Measurements from ENCODE around the gene PTPRD.

The PTPRD gene

DNA sequence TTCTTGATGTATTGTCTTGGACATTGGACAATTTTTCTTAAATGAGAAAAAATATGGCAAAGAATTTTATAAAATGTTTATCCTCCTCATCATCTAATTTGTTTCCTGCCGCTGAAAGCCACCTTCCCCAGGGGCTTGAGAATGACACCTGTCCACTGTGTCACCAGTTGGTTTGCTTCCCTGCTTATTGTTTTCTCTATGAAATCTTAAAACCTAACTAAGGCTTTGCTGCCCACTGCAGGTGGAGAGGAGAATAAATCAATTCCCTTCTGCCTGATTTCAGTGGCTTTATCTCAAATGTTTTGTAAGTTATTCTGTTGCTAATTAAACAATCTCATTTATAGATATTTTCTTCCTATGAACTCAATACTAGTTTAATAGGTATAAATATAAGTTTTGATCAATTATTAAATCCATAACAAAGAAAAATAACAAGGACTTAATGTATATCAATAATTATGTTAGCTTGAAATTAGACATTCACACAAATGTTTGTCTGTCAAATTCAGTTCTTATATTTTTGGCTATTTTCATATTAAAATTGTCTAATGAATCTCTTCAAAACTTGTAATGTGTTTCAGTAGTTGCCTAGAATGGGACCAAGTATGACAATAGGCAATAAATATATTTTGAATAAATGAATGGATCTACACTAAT is 822.5 kb downstream of the PTPRD start:
- Histone ChIP-seq H3K27me3 (ENCODE audit: insufficient read depth, low read length) (no peaks in the 10 kb centered on the region), H2AFZ (ENCODE audit: low read length, unreplicated experiment) (no peak overlapping the region), H3K79me2 (ENCODE audit: control insufficient read depth, insufficient read depth, low read length, unreplicated experiment) (no peaks in the 10 kb centered on the region), H3K36me3 (ENCODE audit: insufficient read depth, low read length) (no peaks in the 10 kb centered on the region), H3K4me3 (ENCODE audit: low read depth, low read length) (no peak overlapping the region), H3K27ac (ENCODE audit: low read depth, low read length) (no peak overlapping the region), H3K4me1 (ENCODE audit: control insufficient read depth, insufficient read depth, low read length, unreplicated experiment) (no peaks in the 10 kb centered on the region)

DNA sequence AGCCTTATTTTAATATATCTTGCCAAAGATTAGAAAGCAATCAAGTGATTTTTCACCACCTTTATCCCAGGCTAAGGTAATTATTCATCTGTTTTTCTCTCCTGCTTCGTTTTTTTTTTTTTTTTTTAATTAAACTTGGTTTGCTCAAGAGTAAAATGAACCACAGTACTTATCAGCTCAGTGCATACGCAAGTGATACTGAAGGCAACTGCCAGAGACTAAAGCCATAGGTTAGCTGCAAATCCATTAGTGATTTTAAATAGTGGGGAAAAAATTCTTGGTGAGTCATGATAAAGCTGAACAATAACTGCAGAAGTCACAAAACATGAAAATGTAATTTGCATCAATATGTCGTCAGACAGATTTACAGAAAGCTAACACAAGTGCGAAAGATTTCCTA is 829.1 kb downstream of the PTPRD start:
- no peak overlapping the region for H3K4me3 ChIP-seq (ENCODE audit: low read depth, low read length)
- H3K36me3 ChIP-seq (ENCODE audit: insufficient read depth, low read length) = no peaks in the 10 kb centered on the region
- H2AFZ ChIP-seq (ENCODE audit: low read length, unreplicated experiment) = no peak overlapping the region
- H3K27me3 ChIP-seq (ENCODE audit: insufficient read depth, low read length) = no peaks in the 10 kb centered on the region
- no peak overlapping the region for H3K27ac ChIP-seq (ENCODE audit: low read depth, low read length)
- H3K79me2 ChIP-seq (ENCODE audit: control insufficient read depth, insufficient read depth, low read length, unreplicated experiment) = no peaks in the 10 kb centered on the region
- no peaks in the 10 kb centered on the region for H3K4me1 ChIP-seq (ENCODE audit: control insufficient read depth, insufficient read depth, low read length, unreplicated experiment)

DNA sequence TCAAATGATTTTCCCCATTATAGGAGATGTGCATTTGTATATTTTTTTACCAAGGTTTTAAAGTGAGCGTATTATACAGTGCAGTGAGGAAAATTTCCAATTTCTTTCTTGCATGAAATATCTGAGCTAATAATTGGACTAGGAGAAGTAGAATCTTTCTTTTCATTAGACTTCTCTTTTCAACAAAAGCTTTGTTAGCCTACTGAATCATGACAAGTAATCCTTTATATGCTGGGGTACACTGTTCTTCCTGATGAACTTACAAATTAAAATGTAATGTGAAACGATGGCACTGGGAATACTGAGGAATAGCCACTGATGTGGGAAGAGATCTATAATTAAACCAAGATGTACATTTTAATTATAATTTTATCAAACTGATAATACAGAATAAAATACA is 829.6 kb downstream of the PTPRD start:
- Histone ChIP-seq H2AFZ (ENCODE audit: low read length, unreplicated experiment) (no peak overlapping the region), H3K36me3 (ENCODE audit: insufficient read depth, low read length) (no peaks in the 10 kb centered on the region), H3K4me1 (ENCODE audit: control insufficient read depth, insufficient read depth, low read length, unreplicated experiment) (no peaks in the 10 kb centered on the region), H3K27me3 (ENCODE audit: insufficient read depth, low read length) (no peaks in the 10 kb centered on the region), H3K79me2 (ENCODE audit: control insufficient read depth, insufficient read depth, low read length, unreplicated experiment) (no peaks in the 10 kb centered on the region), H3K27ac (ENCODE audit: low read depth, low read length) (no peak overlapping the region), H3K4me3 (ENCODE audit: low read depth, low read length) (no peak overlapping the region)

- H3K79me2 ChIP-seq (ENCODE audit: control insufficient read depth, insufficient read depth, low read length, unreplicated experiment) = no peaks in the 10 kb centered on the region
- no peaks in the 10 kb centered on the region for H3K36me3 ChIP-seq (ENCODE audit: insufficient read depth, low read length)
- no peak overlapping the region for H3K27ac ChIP-seq (ENCODE audit: low read depth, low read length)
- H3K27me3 ChIP-seq (ENCODE audit: insufficient read depth, low read length) = no peaks in the 10 kb centered on the region
- H3K4me1 ChIP-seq (ENCODE audit: control insufficient read depth, insufficient read depth, low read length, unreplicated experiment) = no peaks in the 10 kb centered on the region
- no peak overlapping the region for H2AFZ ChIP-seq (ENCODE audit: low read length, unreplicated experiment)
- no peak overlapping the region for H3K4me3 ChIP-seq (ENCODE audit: low read depth, low read length)
Observed at GRCh38 chr9:9778293-9778692, 834.5 kb downstream of the PTPRD start.

DNA sequence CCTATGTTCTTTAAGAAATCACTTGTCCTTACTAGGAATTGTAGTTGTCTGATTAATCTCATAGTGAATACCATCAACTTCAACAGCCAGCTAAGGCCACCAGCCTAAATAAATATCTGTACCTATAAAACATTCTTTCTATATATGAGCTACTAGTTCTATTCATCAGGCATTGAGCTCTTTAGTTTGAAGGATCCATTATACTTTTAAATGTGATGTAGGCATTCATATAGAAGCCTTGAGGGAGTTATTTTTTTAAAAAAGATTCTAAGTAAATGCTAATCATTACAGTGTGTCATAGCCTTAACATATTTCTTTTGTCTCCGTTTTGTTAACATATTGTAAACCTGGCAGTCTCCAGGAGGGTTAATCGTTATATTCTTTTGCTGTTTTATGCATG is 838.3 kb downstream of the PTPRD start:
- Histone ChIP-seq H3K4me3 (ENCODE audit: low read depth, low read length) (no peak overlapping the region), H2AFZ (ENCODE audit: low read length, unreplicated experiment) (no peak overlapping the region), H3K4me1 (ENCODE audit: control insufficient read depth, insufficient read depth, low read length, unreplicated experiment) (no peaks in the 10 kb centered on the region), H3K27ac (ENCODE audit: low read depth, low read length) (no peak overlapping the region), H3K36me3 (ENCODE audit: insufficient read depth, low read length) (no peaks in the 10 kb centered on the region), H3K79me2 (ENCODE audit: control insufficient read depth, insufficient read depth, low read length, unreplicated experiment) (no peaks in the 10 kb centered on the region), H3K27me3 (ENCODE audit: insufficient read depth, low read length) (no peaks in the 10 kb centered on the region)

DNA sequence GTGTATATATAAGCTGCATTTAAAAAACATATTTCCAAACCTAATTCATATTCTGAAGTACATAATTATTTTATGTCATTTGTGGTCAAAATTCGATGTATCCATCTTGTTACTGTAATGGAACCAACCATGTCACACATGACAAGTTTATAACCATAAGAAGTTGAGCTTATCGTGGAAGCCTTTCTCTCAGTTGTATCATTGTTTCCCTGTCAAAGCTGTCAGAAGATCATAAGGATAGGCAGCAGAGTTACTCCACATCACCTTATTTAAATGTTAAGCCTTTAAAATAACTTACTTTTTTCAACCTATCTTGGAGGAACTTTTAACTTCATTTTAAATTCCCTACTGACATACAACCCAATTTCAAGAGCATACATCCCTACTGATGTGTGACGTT is 841.5 kb downstream of the PTPRD start:
- no peak overlapping the region for H2AFZ ChIP-seq (ENCODE audit: low read length, unreplicated experiment)
- H3K36me3 ChIP-seq (ENCODE audit: insufficient read depth, low read length) = no peaks in the 10 kb centered on the region
- H3K79me2 ChIP-seq (ENCODE audit: control insufficient read depth, insufficient read depth, low read length, unreplicated experiment) = no peaks in the 10 kb centered on the region
- no peaks in the 10 kb centered on the region for H3K4me1 ChIP-seq (ENCODE audit: control insufficient read depth, insufficient read depth, low read length, unreplicated experiment)
- H3K27ac ChIP-seq (ENCODE audit: low read depth, low read length) = no peak overlapping the region
- no peak overlapping the region for H3K4me3 ChIP-seq (ENCODE audit: low read depth, low read length)
- H3K27me3 ChIP-seq (ENCODE audit: insufficient read depth, low read length) = no peaks in the 10 kb centered on the region

DNA sequence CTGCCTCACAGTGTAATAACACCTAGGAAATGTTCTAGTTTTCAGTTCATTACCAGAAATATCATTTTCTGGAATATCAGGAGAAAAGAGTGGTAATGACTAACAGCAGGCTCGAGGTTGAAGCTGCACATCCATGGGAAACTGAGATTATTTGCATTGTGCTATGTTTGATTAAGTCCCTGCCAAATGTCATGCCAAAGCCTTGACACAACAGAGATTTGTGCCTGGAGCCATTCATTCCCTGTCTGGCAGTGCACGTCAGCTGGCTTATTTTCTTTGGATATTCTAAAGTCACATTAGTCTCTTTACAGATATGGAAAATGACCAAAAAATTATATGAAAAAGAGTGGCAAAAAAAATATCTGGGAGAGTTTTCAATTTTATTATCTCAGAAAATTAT is 848.0 kb downstream of the PTPRD start:
- Histone ChIP-seq H3K36me3 (ENCODE audit: insufficient read depth, low read length) (no peaks in the 10 kb centered on the region), H3K27me3 (ENCODE audit: insufficient read depth, low read length) (no peaks in the 10 kb centered on the region)

DNA sequence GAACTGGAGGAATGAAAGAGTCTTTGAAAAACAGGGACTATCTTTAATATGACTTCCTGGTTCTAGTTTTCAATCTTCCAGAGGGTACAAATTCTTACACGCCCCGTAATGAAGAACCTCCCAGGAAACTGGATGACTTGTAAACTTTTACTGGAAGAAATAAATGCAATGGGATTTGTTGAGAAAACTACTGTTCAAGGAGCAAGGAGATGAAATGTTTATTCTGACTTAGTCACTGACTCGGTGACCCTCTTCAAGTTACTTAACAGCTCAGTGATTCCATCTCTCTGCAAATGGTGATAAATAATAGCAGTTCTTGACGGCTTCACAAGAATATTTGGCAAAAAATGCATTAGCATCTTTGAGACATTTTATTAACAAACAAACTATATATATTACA is 858.6 kb downstream of the PTPRD start:
- H3K27me3 ChIP-seq (ENCODE audit: insufficient read depth, low read length) = no peaks in the 10 kb centered on the region

More for the DNA sequence above, 848.0 kb downstream of the PTPRD start:
- Histone ChIP-seq H3K4me3 (ENCODE audit: low read depth, low read length) (no peak overlapping the region), H3K4me1 (ENCODE audit: control insufficient read depth, insufficient read depth, low read length, unreplicated experiment) (no peaks in the 10 kb centered on the region), H3K79me2 (ENCODE audit: control insufficient read depth, insufficient read depth, low read length, unreplicated experiment) (no peaks in the 10 kb centered on the region), H2AFZ (ENCODE audit: low read length, unreplicated experiment) (no peak overlapping the region), H3K27ac (ENCODE audit: low read depth, low read length) (no peak overlapping the region)

DNA sequence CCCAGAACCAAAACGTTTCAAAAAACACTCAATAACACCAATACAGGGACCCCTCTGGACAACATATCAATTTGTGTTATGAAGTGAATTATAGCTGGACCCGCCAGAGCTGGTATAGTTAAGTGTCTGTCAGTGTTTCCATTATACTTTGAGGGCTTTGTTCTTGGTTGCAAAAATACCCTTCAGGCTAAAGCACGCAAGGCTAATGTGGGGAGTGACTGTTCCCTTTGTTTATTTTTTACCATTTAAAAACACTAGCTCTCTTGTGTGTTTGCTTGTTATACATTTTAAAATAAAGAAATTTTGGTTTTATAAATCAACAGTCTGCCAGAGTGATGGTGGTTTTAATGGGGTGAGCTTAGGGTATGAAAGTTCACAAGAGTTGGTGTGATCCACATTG is 859.5 kb downstream of the PTPRD start:
- Histone ChIP-seq H3K27ac (ENCODE audit: low read depth, low read length) (no peak overlapping the region), H2AFZ (ENCODE audit: low read length, unreplicated experiment) (no peak overlapping the region), H3K36me3 (ENCODE audit: insufficient read depth, low read length) (no peaks in the 10 kb centered on the region)

More for the DNA sequence above, 858.6 kb downstream of the PTPRD start:
- no peaks in the 10 kb centered on the region for H3K36me3 ChIP-seq (ENCODE audit: insufficient read depth, low read length)
- no peaks in the 10 kb centered on the region for H3K4me1 ChIP-seq (ENCODE audit: control insufficient read depth, insufficient read depth, low read length, unreplicated experiment)
- no peak overlapping the region for H3K4me3 ChIP-seq (ENCODE audit: low read depth, low read length)
- no peaks in the 10 kb centered on the region for H3K79me2 ChIP-seq (ENCODE audit: control insufficient read depth, insufficient read depth, low read length, unreplicated experiment)
- no peak overlapping the region for H2AFZ ChIP-seq (ENCODE audit: low read length, unreplicated experiment)
- no peak overlapping the region for H3K27ac ChIP-seq (ENCODE audit: low read depth, low read length)

GRCh38 chr9:9752722-9753121 is 860.1 kb downstream of the PTPRD start:
- H2AFZ ChIP-seq (ENCODE audit: low read length, unreplicated experiment) = no peak overlapping the region
- H3K79me2 ChIP-seq (ENCODE audit: control insufficient read depth, insufficient read depth, low read length, unreplicated experiment) = no peaks in the 10 kb centered on the region
- no peaks in the 10 kb centered on the region for H3K36me3 ChIP-seq (ENCODE audit: insufficient read depth, low read length)
- no peaks in the 10 kb centered on the region for H3K27me3 ChIP-seq (ENCODE audit: insufficient read depth, low read length)
- H3K4me3 ChIP-seq (ENCODE audit: low read depth, low read length) = no peak overlapping the region
- no peaks in the 10 kb centered on the region for H3K4me1 ChIP-seq (ENCODE audit: control insufficient read depth, insufficient read depth, low read length, unreplicated experiment)
- no peak overlapping the region for H3K27ac ChIP-seq (ENCODE audit: low read depth, low read length)

More for the DNA sequence above, 859.5 kb downstream of the PTPRD start:
- no peaks in the 10 kb centered on the region for H3K79me2 ChIP-seq (ENCODE audit: control insufficient read depth, insufficient read depth, low read length, unreplicated experiment)
- no peaks in the 10 kb centered on the region for H3K4me1 ChIP-seq (ENCODE audit: control insufficient read depth, insufficient read depth, low read length, unreplicated experiment)
- no peaks in the 10 kb centered on the region for H3K27me3 ChIP-seq (ENCODE audit: insufficient read depth, low read length)
- H3K4me3 ChIP-seq (ENCODE audit: low read depth, low read length) = no peak overlapping the region

- Histone ChIP-seq H3K27me3 (ENCODE audit: insufficient read depth, low read length) (no peaks in the 10 kb centered on the region), H3K36me3 (ENCODE audit: insufficient read depth, low read length) (no peaks in the 10 kb centered on the region), H3K4me3 (ENCODE audit: low read depth, low read length) (no peak overlapping the region), H3K4me1 (ENCODE audit: control insufficient read depth, insufficient read depth, low read length, unreplicated experiment) (no peaks in the 10 kb centered on the region), H3K27ac (ENCODE audit: low read depth, low read length) (no peak overlapping the region), H3K79me2 (ENCODE audit: control insufficient read depth, insufficient read depth, low read length, unreplicated experiment) (no peaks in the 10 kb centered on the region), H2AFZ (ENCODE audit: low read length, unreplicated experiment) (no peak overlapping the region)
Observed at GRCh38 chr9:9751996-9752395, 860.8 kb downstream of the PTPRD start.
